ENCODE measurements around the gene TSC22D1. TPM values are rescaled to one million over a fixed set of nuclear protein-coding genes. Genes with fewer than 3 reads are reported as not detected.
"Not testable (repeated sequence)": the region's sequence is repeated elsewhere in the genome, so short reads cannot be mapped to it uniquely, and the experiment has no call there.

The TSC22D1 gene
- total and polyA plus RNA-seq, 7 donors, result 34.5 to 203 (median 121) TPM

DNA sequence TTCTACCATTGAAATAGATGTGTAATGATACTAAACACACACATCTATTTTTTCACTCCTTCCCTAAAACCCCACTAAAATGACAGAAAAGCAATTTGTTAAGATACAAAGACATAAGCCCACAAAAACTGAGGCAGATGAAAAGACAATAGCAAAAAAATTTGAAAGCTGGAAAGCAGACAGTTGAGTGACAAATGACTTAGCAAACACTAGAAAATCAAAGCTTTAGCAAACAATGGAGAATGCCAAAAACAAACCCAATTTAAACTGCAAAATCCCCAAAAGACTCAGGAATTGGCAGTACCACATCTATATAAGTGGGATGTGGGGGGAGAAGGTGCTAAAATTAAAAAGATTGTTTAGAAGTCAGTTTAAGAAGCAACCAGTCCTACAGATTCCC lies 9.5 kb downstream of the TSC22D1 start:
- peaks cover 39% of the 10 kb centered on the region for H3K4me1 ChIP-seq
- DNase-seq, result no peak
- no peak for ATAC-seq
- TF ChIP-seq CTCF (IDR thresholded peaks at IDR 0.05), result no peak
- no peak overlapping the region for H3K4me3 ChIP-seq
- no peaks in the 10 kb centered on the region for H3K36me3 ChIP-seq (ENCODE audit: insufficient read depth in 1 of 2, low read depth in 1 of 2)
- intact Hi-C loops (cut with DNase I), result no loop called here
- no peaks in the 10 kb centered on the region for H3K27me3 ChIP-seq (ENCODE audit: insufficient read depth in 3 of 3, low read length in 2 of 3)
- no peaks in the 10 kb centered on the region for H3K9me3 ChIP-seq
- H3K27ac ChIP-seq, result no peak overlapping the region

DNA sequence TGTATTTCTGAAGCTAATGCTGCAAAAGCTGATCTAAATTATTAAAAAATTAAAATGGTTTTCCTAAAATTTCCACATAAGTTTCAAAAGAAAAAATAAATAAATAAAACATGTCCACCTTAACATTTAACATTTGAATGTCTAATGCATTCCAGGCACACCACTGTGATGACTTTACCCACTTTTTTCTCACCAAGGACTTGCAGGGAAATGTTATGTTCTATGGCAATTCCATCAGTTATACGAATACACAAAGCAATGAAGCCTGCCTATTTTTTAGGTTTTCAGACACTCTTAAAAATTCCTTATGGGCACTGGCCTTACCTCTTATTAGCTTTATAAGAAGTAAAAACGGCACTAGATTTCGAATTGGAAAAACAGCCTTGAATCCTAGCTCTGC lies 10.2 kb downstream of the TSC22D1 start:
- H3K36me3 ChIP-seq (ENCODE audit: insufficient read depth in 1 of 2, low read depth in 1 of 2), result no peaks in the 10 kb centered on the region
- 84 to 88% (median 87%) methylated on average over 3 of the region's 3 CpGs for WGBS, 3 donors
- peaks cover 35% of the 10 kb centered on the region for H3K4me1 ChIP-seq
- H3K4me3 ChIP-seq, result no peak overlapping the region
- no peak for TF ChIP-seq CTCF (IDR thresholded peaks at IDR 0.05)
- no peaks in the 10 kb centered on the region for H3K9me3 ChIP-seq
- DNase-seq, result no peak
- no peak for ATAC-seq
- no peaks in the 10 kb centered on the region for H3K27me3 ChIP-seq (ENCODE audit: insufficient read depth in 3 of 3, low read length in 2 of 3)
- intact Hi-C loops (cut with DNase I), result no loop called here
- no peak overlapping the region for H3K27ac ChIP-seq

GRCh38 chr13:44564936-44565335 lies 11.2 kb downstream of the TSC22D1 start:
- H3K27me3 ChIP-seq (ENCODE audit: insufficient read depth in 3 of 3, low read length in 2 of 3), result no peaks in the 10 kb centered on the region
- no peaks in the 10 kb centered on the region for H3K9me3 ChIP-seq
- H3K4me1 ChIP-seq, result peaks cover 27% of the 10 kb centered on the region
- no peak overlapping the region for H3K4me3 ChIP-seq
- DNase-seq (no peak), ATAC-seq (peak in 2 of 4 donors; percentile 28 to 34)
- no peak for TF ChIP-seq CTCF (IDR thresholded peaks at IDR 0.05)
- intact Hi-C loops (cut with DNase I), result no loop called here
- WGBS, 3 donors, result 65 to 70% (median 68%) methylated on average over 2 of the region's 2 CpGs
- H3K36me3 ChIP-seq (ENCODE audit: insufficient read depth in 1 of 2, low read depth in 1 of 2), result no peaks in the 10 kb centered on the region
- H3K27ac ChIP-seq, result peak overlapping the region; percentile 25

DNA sequence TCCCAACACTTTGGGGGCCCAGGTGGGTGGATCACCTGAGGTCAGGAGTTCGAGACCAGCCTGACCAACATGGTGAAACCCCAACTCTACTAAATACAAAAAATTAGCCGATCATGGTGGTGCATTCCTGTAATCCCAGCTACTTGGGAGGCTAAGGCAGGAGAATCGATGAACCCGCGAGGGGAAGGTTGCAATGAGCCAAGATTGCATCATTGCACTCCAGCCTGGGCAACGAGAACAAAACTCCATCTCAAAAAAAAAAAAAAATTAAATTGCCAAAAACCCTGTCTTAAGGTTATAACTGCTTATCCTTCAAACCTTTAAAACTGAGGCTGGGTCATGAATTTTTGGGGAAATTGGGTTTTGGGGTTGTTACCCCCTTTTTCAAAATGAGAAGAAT lies 13.3 kb downstream of the TSC22D1 start:
- DNase-seq; H3K4me3 ChIP-seq; H3K27me3 ChIP-seq (ENCODE audit: insufficient read depth in 3 of 3, low read length in 2 of 3); H3K36me3 ChIP-seq (ENCODE audit: insufficient read depth in 1 of 2, low read depth in 1 of 2); H3K27ac ChIP-seq; intact Hi-C loops (cut with DNase I); ATAC-seq; H3K9me3 ChIP-seq: not testable (repeated sequence)
- WGBS, 3 donors, result 85 to 94% (median 90%) methylated on average over 6 of the region's 6 CpGs
- H3K4me1 ChIP-seq, result peaks cover 17% of the 10 kb centered on the region

DNA sequence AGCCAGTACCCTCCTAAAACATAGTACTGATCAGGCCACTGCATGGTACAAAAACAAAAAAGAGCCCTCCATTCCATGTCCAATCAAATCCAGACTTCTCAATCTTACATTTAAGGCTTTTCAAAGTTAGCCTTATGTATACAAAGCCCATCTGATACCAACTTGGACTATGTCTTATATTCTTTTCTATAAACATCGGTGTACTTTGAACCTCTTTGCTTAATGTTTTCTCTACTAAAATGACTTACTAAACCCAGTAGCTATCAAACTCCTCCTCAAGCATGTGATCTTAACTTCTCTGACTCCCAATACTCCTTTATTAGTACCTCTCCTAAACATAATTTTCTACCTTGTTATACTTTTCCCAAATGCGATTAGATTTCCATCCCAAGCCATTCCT lies 14.8 kb downstream of the TSC22D1 start:
- Histone ChIP-seq H3K9me3 (no peaks in the 10 kb centered on the region), H3K27me3 (ENCODE audit: insufficient read depth in 3 of 3, low read length in 2 of 3) (no peaks in the 10 kb centered on the region), H3K27ac (peak overlapping the region; percentile 31), H3K36me3 (ENCODE audit: insufficient read depth in 1 of 2, low read depth in 1 of 2) (peaks cover 0 to 8% of the 10 kb centered on the region in 2 donors), H3K4me1 (peaks cover 17% of the 10 kb centered on the region), H3K4me3 (no peak overlapping the region)
- no peak for ATAC-seq
- WGBS, 3 donors, result 94 to 96% (median 95%) methylated on average over 2 of the region's 2 CpGs
- no peak for DNase-seq
- TF ChIP-seq CTCF (IDR thresholded peaks at IDR 0.05), result no peak
- intact Hi-C loops (cut with DNase I), result no loop called here

Data from psoas muscle (tissue), 8 donors.